ENCODE results near the gene COLEC11. TPM values are rescaled to one million over a fixed set of nuclear protein-coding genes. Genes with fewer than 3 reads are reported as not detected.

COLEC11 gene
- total and polyA plus RNA-seq, 10 donors = 0.64 to 8.0 (median 3.1) TPM

GRCh38 chr2:3626118-3626811, 31.4 kb downstream of the COLEC11 start:
- H3K27me3 ChIP-seq (replicated peaks in 1 of 7) = no peaks in the 10 kb centered on the region
- H3K9me3 ChIP-seq = peaks cover 0 to 10% (median 3%) of the 10 kb centered on the region in 8 donors
- peak; percentile 62 for DNase-seq
- TF ChIP-seq POLR2A (IDR thresholded peaks at IDR 0.05) = no peak
- TF ChIP-seq POLR2AphosphoS5 (IDR thresholded peaks at IDR 0.05) = peak in 1 of 3 donors; percentile 76
- TF ChIP-seq, protein P1, sequence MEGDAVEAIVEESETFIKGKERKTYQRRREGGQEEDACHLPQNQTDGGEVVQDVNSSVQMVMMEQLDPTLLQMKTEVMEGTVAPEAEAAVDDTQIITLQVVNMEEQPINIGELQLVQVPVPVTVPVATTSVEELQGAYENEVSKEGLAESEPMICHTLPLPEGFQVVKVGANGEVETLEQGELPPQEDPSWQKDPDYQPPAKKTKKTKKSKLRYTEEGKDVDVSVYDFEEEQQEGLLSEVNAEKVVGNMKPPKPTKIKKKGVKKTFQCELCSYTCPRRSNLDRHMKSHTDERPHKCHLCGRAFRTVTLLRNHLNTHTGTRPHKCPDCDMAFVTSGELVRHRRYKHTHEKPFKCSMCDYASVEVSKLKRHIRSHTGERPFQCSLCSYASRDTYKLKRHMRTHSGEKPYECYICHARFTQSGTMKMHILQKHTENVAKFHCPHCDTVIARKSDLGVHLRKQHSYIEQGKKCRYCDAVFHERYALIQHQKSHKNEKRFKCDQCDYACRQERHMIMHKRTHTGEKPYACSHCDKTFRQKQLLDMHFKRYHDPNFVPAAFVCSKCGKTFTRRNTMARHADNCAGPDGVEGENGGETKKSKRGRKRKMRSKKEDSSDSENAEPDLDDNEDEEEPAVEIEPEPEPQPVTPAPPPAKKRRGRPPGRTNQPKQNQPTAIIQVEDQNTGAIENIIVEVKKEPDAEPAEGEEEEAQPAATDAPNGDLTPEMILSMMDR (IDR thresholded peaks at IDR 0.05 in 8 of 11, conservative IDR thresholded peaks at IDR 0.05 in 3 of 11) = no peak
- peaks cover 0 to 29% (median 16%) of the 10 kb centered on the region in 6 donors for H3K4me1 ChIP-seq
- no peak overlapping the region for H3K4me3 ChIP-seq
- 57 to 82% (median 67%) methylated on average over 11 to 12 of the region's 12 CpGs for WGBS, 5 donors
- intact Hi-C loops (cut with DNase I; ENCODE audit: low total_unique reads) = no loop called here
- no peaks in the 10 kb centered on the region for H3K36me3 ChIP-seq
- peak overlapping the region; percentile 29 to 83 (median 78) for H3K27ac ChIP-seq

DNA sequence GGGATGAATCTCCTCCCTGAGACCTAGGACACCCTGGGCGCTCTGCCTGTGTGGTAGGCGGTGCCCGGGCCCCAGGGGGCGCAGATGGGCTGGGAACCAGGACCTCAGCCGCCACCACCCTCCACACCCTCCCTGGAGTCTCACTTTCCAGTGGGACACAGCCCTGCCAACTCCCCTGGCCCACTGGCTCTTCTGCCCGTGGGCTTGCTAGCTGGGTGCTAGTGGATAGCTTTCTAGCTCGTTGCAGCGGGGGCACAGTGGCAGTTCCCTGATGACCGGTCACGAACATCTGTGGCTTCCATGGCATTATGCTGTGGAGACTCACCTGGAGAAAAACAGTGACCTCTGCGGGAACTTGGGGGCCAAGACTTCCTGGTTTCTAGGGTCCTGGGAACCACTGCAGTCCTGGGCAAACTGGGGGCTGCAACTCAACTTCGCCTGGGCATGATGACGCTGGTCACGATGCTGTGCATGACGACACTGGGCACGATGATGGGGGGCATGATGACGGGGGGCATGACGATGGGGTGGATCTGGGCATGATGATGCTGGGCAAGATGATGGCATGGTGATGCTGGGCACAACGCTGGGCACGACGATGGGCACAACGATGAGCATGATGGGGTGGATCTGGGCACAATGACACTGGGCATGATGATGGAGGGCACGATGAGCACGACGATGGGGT, 32.0 kb downstream of the COLEC11 start:
- 76 to 89% (median 81%) methylated on average over 25 of the region's 25 CpGs for WGBS, 5 donors
- peak overlapping the region in 7 of 8 donors; percentile 71 to 83 (median 82) for H3K27ac ChIP-seq
- no peaks in the 10 kb centered on the region for H3K27me3 ChIP-seq (replicated peaks in 1 of 7)
- peak in 2 of 3 donors; percentile 49 to 51 for TF ChIP-seq POLR2AphosphoS5 (IDR thresholded peaks at IDR 0.05)
- TF ChIP-seq, protein P1 (IDR thresholded peaks at IDR 0.05 in 8 of 11, conservative IDR thresholded peaks at IDR 0.05 in 3 of 11) = peak in 7 of 11 experiments; percentile 7 to 42 (median 17)
- TF ChIP-seq POLR2A (IDR thresholded peaks at IDR 0.05) = no peak
- H3K9me3 ChIP-seq = peaks cover 0 to 10% (median 3%) of the 10 kb centered on the region in 8 donors
- intact Hi-C loops (cut with DNase I; ENCODE audit: low total_unique reads) = no loop called here
- H3K4me3 ChIP-seq = no peak overlapping the region
- peaks cover 0 to 34% (median 22%) of the 10 kb centered on the region in 6 donors for H3K4me1 ChIP-seq
- H3K36me3 ChIP-seq = no peaks in the 10 kb centered on the region
- DNase-seq = peak; percentile 59

DNA sequence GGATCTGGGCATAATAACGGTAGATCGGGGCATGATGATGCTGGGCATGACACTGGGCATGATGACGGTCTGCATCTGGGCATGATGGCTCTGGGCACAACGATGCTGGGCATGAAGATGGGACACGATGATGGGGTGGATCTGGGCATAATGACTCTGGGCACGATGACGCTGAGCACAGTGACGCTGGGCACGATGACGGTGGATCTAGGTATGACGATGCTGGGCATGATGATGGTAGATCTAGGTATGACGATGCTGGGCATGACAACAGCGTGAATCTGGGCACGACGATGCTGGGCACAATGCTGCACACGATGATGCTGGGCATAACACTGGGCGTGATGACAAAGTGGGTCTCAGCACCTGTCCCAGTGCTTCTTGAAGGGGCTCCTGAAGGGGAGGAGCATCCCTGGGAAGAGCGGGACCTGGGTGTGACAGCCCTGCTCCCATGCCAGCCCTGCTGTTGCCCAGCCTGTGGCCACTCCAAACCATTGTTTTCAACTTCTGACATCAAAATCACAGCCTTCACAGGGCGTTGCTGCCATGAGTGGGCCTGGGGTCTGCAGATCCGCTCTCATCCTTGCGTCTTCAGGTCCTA, 32.7 kb downstream of the COLEC11 start:
- Histone ChIP-seq H3K4me3 (no peak overlapping the region), H3K27ac (peak overlapping the region in 3 of 8 donors; percentile 14 to 83 (median 82)), H3K4me1 (peaks cover 0 to 35% (median 23%) of the 10 kb centered on the region in 6 donors), H3K9me3 (peaks cover 0 to 10% (median 3%) of the 10 kb centered on the region in 8 donors), H3K27me3 (replicated peaks in 1 of 7) (no peaks in the 10 kb centered on the region), H3K36me3 (no peaks in the 10 kb centered on the region)
- intact Hi-C loops (cut with DNase I; ENCODE audit: low total_unique reads) = no loop called here
- peak; percentile 29 for DNase-seq
- TF ChIP-seq POLR2A (IDR thresholded peaks at IDR 0.05) = no peak
- no peak for TF ChIP-seq POLR2AphosphoS5 (IDR thresholded peaks at IDR 0.05)
- TF ChIP-seq, protein P1 (IDR thresholded peaks at IDR 0.05 in 8 of 11, conservative IDR thresholded peaks at IDR 0.05 in 3 of 11) = no peak
- 88 to 96% (median 90%) methylated on average over 21 of the region's 21 CpGs for WGBS, 5 donors

All from spleen (tissue), 11 donors.